Thymus (tissue), 11 donors: ENCODE data around the gene AFF1. TPM values are rescaled to one million over a fixed set of nuclear protein-coding genes. Genes with fewer than 3 reads are reported as not detected.

Source experiments
- DNase-seq, 9 donors: peaks; one replicate each; pipeline ENCODE4 v3.0.0-alpha.2; 2013; ENCODE audit warnings: low spot score in 9 of 9, low read depth in 6 of 9, missing footprints in 1 of 9
- H3K27ac ChIP-seq, 2 donors: one replicate each; pipeline ENCODE4 v1.5.1; 2013; ENCODE audit warnings: control low read depth in 1 of 2, low read depth in 1 of 2, low read length in 1 of 2, mild to moderate bottlenecking in 1 of 2, moderate library complexity in 1 of 2
- H3K27me3 ChIP-seq, 2 donors: one replicate each; pipeline ENCODE4 v1.5.1; 2013; ENCODE audit warnings: low read length in 1 of 2; ENCODE audit not compliant: control insufficient read depth in 2 of 2, insufficient read depth in 1 of 2
- H3K36me3 ChIP-seq, 2 donors: one replicate each; pipeline ENCODE4 v1.5.1; 2013; ENCODE audit warnings: low read length in 1 of 2, mild to moderate bottlenecking in 1 of 2, moderate library complexity in 1 of 2; ENCODE audit not compliant: control insufficient read depth in 2 of 2, insufficient read depth in 2 of 2
- H3K4me1 ChIP-seq, 2 donors: one replicate each; pipeline ENCODE4 v1.5.1; 2013; ENCODE audit warnings: low read length in 2 of 2; ENCODE audit not compliant: control insufficient read depth in 2 of 2, insufficient read depth in 2 of 2
- H3K4me3 ChIP-seq, 2 donors: one replicate each; pipeline ENCODE4 v1.5.1; 2013; ENCODE audit warnings: low read length in 2 of 2, control low read depth in 1 of 2, mild to moderate bottlenecking in 1 of 2
- H3K9me3 ChIP-seq, 2 donors: one replicate each; pipeline ENCODE4 v1.5.1; 2013; ENCODE audit warnings: low read length in 1 of 2, mild to moderate bottlenecking in 1 of 2; ENCODE audit not compliant: control insufficient read depth in 2 of 2, insufficient read depth in 1 of 2
- WGBS: extraction: QIAGEN DNeasy Blood & Tissue Kit; methylation state at CpG from one replicate; pipeline ENCODE4 v1.1.7; 2013; 5-methylcytosine and 5-hydroxymethylcytosine counted together
- polyA plus RNA-seq: library from polyadenylated mRNA; stranded (reverse); fragments of 200-250 nt; gene quantifications from one replicate; pipeline ENCODE4 v1.2.3, GENCODE V29; 2013
- total RNA-seq: library from RNA; stranded (reverse); fragments of 120-200 nt; gene quantifications from one replicate; pipeline ENCODE4 v1.2.4, GENCODE V29; 2013
- donor health status: healthy.

The AFF1 gene
- total and polyA plus RNA-seq, 2 donors = 12.3 to 13.3 TPM

DNA sequence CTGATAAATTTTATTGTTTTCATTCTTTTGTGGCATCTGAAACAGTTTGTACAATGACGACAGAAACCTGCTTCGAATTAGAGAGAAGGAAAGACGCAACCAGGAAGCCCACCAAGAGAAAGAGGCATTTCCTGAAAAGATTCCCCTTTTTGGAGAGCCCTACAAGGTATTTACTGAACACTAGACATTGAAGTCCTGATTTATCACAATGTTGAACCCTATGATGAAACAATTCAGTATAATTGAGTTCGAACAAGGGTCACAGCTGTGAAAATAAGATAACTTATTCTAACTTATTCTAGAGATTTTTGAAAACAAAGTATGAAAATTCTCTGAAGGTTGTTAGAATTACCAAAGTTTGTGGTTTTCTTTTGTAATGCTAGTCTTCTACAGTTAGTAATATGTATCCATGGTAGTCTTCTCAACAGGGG is 111.3 kb downstream of the AFF1 start:
- DNase-seq = no peak
- Histone ChIP-seq H3K27me3 (no peaks in the 10 kb centered on the region), H3K36me3 (peaks cover 18 to 21% of the 10 kb centered on the region in 2 donors), H3K4me3 (no peak overlapping the region), H3K4me1 (peaks cover 5 to 27% of the 10 kb centered on the region in 2 donors), H3K9me3 (no peaks in the 10 kb centered on the region), H3K27ac (peak overlapping the region in 1 of 2 donors; percentile 65)
- 68% methylated on average over 4 of the region's 4 CpGs for WGBS

DNA sequence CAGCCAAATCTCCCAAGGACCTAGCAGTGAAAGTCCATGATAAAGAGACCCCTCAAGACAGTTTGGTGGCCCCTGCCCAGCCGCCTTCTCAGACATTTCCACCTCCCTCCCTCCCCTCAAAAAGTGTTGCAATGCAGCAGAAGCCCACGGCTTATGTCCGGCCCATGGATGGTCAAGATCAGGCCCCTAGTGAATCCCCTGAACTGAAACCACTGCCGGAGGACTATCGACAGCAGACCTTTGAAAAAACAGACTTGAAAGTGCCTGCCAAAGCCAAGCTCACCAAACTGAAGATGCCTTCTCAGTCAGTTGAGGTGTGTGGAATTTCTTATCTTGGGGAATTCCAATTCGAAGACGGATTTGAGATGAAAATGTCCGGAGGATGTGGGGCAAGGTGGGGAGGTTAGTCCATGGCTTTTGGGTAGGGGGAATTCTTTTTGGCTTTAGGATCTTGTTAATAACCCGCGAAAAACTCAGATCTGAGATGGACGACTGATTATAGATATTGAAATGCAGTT is 112.5 kb downstream of the AFF1 start:
- H3K4me1 ChIP-seq = peaks cover 5 to 25% of the 10 kb centered on the region in 2 donors
- WGBS = 97% methylated on average over 11 of the region's 11 CpGs
- no peak overlapping the region for H3K27ac ChIP-seq
- peaks cover 18 to 26% of the 10 kb centered on the region in 2 donors for H3K36me3 ChIP-seq
- no peaks in the 10 kb centered on the region for H3K9me3 ChIP-seq
- DNase-seq = no peak
- no peak overlapping the region for H3K4me3 ChIP-seq
- H3K27me3 ChIP-seq = no peaks in the 10 kb centered on the region

- no peak overlapping the region for H3K4me3 ChIP-seq
- H3K27ac ChIP-seq = no peak overlapping the region
- no peaks in the 10 kb centered on the region for H3K9me3 ChIP-seq
- H3K36me3 ChIP-seq = peaks cover 18 to 36% of the 10 kb centered on the region in 2 donors
- 53% methylated on average over 9 of the region's 9 CpGs for WGBS
- DNase-seq = peak in 2 of 9 donors; percentile 30 to 55
- peaks cover 5 to 29% of the 10 kb centered on the region in 2 donors for H3K4me1 ChIP-seq
- no peaks in the 10 kb centered on the region for H3K27me3 ChIP-seq
Observed at GRCh38 chr4:87049508-87049907, 114.7 kb downstream of the AFF1 start.

DNA sequence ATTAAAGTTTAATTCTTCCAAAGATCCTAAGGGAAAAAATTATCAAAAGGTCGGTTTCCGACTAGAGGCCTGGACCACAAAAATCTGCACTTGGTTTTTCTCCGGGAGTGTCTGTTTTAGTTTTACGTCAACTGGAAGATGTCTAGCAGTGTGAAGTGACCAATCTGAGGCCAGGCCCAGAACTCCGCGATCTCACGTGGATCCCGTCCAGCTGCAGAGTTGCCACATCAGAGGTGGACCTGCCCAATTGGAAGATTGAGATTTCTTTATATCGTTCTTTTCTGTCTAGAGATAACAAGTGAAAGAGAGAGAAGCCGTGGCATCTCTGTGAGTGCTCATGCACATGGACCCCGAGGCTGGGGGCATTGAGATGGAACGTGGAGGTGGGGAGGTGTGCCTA is 115.8 kb downstream of the AFF1 start:
- no peak overlapping the region for H3K27ac ChIP-seq
- H3K4me1 ChIP-seq = peaks cover 2 to 23% of the 10 kb centered on the region in 2 donors
- WGBS = 96% methylated on average over 12 of the region's 12 CpGs
- no peak for DNase-seq
- no peaks in the 10 kb centered on the region for H3K27me3 ChIP-seq
- H3K4me3 ChIP-seq = no peak overlapping the region
- no peaks in the 10 kb centered on the region for H3K9me3 ChIP-seq
- H3K36me3 ChIP-seq = peaks cover 18 to 36% of the 10 kb centered on the region in 2 donors

- no peak for DNase-seq
- Histone ChIP-seq H3K36me3 (peaks cover 15 to 36% of the 10 kb centered on the region in 2 donors), H3K9me3 (no peaks in the 10 kb centered on the region), H3K4me1 (peaks cover 2 to 19% of the 10 kb centered on the region in 2 donors), H3K27ac (no peak overlapping the region), H3K27me3 (no peaks in the 10 kb centered on the region), H3K4me3 (no peak overlapping the region)
- WGBS = 80% methylated on average over 9 of the region's 10 CpGs
Observed at GRCh38 chr4:87051121-87051713, 116.4 kb downstream of the AFF1 start.

DNA sequence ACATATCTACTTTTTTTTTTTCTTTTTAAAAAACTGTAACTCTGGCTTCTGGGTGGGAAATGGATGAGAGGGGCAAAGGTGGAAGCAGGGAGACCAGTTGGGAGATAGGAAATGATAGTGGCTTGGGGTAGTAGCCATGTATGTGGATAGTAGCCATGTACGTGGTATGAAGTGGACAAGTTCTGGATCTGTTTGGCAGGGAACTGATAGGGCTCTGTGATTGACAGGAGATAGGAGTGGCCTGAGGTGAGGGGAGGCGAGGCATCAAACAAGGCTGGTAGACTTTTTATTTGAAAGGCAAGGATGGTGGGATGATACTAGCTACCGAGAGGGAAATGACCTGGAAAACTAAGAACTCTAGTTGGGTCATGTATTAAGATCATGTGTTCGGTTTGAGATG is 117.8 kb downstream of the AFF1 start:
- Histone ChIP-seq H3K27ac (no peak overlapping the region), H3K4me1 (peaks cover 2 to 19% of the 10 kb centered on the region in 2 donors), H3K9me3 (no peaks in the 10 kb centered on the region), H3K27me3 (no peaks in the 10 kb centered on the region), H3K36me3 (peaks cover 4 to 29% of the 10 kb centered on the region in 2 donors), H3K4me3 (no peak overlapping the region)
- DNase-seq = no peak
- 96% methylated on average over 4 of the region's 4 CpGs for WGBS

- no peaks in the 10 kb centered on the region for H3K27me3 ChIP-seq
- H3K27ac ChIP-seq = no peak overlapping the region
- WGBS = 87% methylated on average over 3 of the region's 3 CpGs
- peaks cover 2 to 23% of the 10 kb centered on the region in 2 donors for H3K4me1 ChIP-seq
- DNase-seq = no peak
- no peak overlapping the region for H3K4me3 ChIP-seq
- H3K9me3 ChIP-seq = no peaks in the 10 kb centered on the region
- H3K36me3 ChIP-seq = peaks cover 4 to 26% of the 10 kb centered on the region in 2 donors
Observed at GRCh38 chr4:87053176-87053658, 118.4 kb downstream of the AFF1 start.

DNA sequence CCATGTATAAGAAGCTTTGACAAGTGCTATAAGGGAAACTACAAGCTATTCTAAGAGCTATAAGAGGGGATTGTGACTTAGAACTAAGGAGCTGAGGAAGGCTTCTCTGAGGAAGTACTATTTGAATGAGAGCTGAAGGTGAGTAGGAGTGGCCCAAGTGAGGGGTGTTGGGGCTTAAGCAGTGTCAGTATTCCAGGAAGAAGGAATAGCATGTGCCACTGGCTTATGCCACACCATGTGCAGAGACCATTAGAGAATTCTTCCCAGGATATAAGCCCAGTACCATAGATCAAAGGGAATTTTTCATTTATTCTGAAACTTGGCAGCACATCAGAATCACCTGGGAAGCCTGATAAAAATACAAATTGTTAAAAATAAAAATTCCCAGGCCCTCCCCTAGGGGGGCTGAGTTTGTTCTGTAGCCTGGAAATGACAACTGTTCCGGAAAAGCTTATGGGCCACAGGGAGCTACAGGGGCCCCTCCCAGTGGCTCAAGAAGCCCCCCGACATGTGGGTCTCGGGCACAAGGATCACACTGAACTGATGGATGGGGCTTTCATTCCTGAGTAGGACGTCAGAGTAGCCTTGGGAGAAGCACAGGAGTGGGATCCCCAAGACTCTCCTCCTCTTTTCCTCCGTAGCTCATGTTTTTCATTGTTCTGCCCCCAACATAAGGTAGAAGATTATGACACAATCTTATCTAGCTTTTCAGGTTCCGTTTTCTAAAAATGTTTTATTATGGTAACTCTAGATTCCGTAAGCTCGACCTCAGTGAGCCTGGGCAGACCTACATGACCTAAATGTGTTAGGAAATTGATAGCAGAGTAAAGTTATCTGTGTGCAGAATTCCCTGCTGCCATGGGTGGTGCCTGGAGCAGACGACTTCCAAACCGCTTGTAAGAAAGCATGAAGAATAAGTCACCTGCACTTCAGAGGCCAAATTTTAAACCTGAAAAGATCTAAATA is 119.3 kb downstream of the AFF1 start:
- Histone ChIP-seq H3K4me1 (peaks cover 5 to 23% of the 10 kb centered on the region in 2 donors), H3K27me3 (no peaks in the 10 kb centered on the region), H3K9me3 (no peaks in the 10 kb centered on the region), H3K27ac (peak overlapping the region in 1 of 2 donors; percentile 15), H3K36me3 (peaks cover 4 to 26% of the 10 kb centered on the region in 2 donors), H3K4me3 (no peak overlapping the region)
- WGBS = 70% methylated on average over 10 of the region's 10 CpGs
- no peak for DNase-seq

- no peak for DNase-seq
- 73% methylated on average over 3 of the region's 3 CpGs for WGBS
- no peaks in the 10 kb centered on the region for H3K27me3 ChIP-seq
- H3K4me1 ChIP-seq = peaks cover 5 to 18% of the 10 kb centered on the region in 2 donors
- H3K9me3 ChIP-seq = no peaks in the 10 kb centered on the region
- H3K27ac ChIP-seq = no peak overlapping the region
- H3K4me3 ChIP-seq = no peak overlapping the region
- peaks cover 4 to 26% of the 10 kb centered on the region in 2 donors for H3K36me3 ChIP-seq
Observed at GRCh38 chr4:87054900-87055299, 120.1 kb downstream of the AFF1 start.
